ENCODE data around the gene SEC11C. TPM values are rescaled to one million over a fixed set of nuclear protein-coding genes. Genes with fewer than 3 reads are reported as not detected.

The SEC11C gene
- total RNA-seq, 4 donors from 2014 or later, result 4.4 to 136 (median 24.7) TPM

- Histone ChIP-seq H3K36me3 (no peaks in the 10 kb centered on the region), H3K27me3 (no peaks in the 10 kb centered on the region), H3K9me3 (no peaks in the 10 kb centered on the region), H3K27ac (peak overlapping the region; percentile 50 to 75), H3K4me1 (no peaks in the 10 kb centered on the region), H3K4me3 (no peak overlapping the region)
- TF ChIP-seq CTCF (IDR thresholded peaks at IDR 0.05), result no peak
- TF ChIP-seq POLR2A (IDR thresholded peaks at IDR 0.05), result no peak
- no peak for DNase-seq
- intact Hi-C loops (cut with DNase I; ENCODE audit: low total_unique reads), result no loop called here
Measured at GRCh38 chr18:59155153-59155552, 15.5 kb downstream of the SEC11C start.

GRCh38 chr18:59156316-59156715 is 16.6 kb downstream of the SEC11C start:
- intact Hi-C loops (cut with DNase I; ENCODE audit: low total_unique reads), result no loop called here
- no peak overlapping the region for H3K4me3 ChIP-seq
- TF ChIP-seq POLR2A (IDR thresholded peaks at IDR 0.05) (no peak), CTCF (IDR thresholded peaks at IDR 0.05) (no peak)
- no peaks in the 10 kb centered on the region for H3K36me3 ChIP-seq
- no peaks in the 10 kb centered on the region for H3K4me1 ChIP-seq
- peak overlapping the region in 1 of 2 donors; percentile 43 for H3K27ac ChIP-seq
- H3K9me3 ChIP-seq, result no peaks in the 10 kb centered on the region
- no peak for DNase-seq
- no peaks in the 10 kb centered on the region for H3K27me3 ChIP-seq

- Histone ChIP-seq H3K36me3 (no peaks in the 10 kb centered on the region), H3K9me3 (no peaks in the 10 kb centered on the region), H3K27me3 (no peaks in the 10 kb centered on the region), H3K4me3 (no peak overlapping the region), H3K27ac (no peak overlapping the region), H3K4me1 (no peaks in the 10 kb centered on the region)
- no peak for TF ChIP-seq POLR2A (IDR thresholded peaks at IDR 0.05)
- no peak for TF ChIP-seq CTCF (IDR thresholded peaks at IDR 0.05)
- intact Hi-C loops (cut with DNase I; ENCODE audit: low total_unique reads), result no loop called here
- no peak for DNase-seq
Measured at GRCh38 chr18:59159265-59159664, 19.6 kb downstream of the SEC11C start.

- no peak for TF ChIP-seq CTCF (IDR thresholded peaks at IDR 0.05)
- no peak for TF ChIP-seq POLR2A (IDR thresholded peaks at IDR 0.05)
- intact Hi-C loops (cut with DNase I; ENCODE audit: low total_unique reads), result no loop called here
- no peaks in the 10 kb centered on the region for H3K4me1 ChIP-seq
- no peaks in the 10 kb centered on the region for H3K27me3 ChIP-seq
- H3K36me3 ChIP-seq, result no peaks in the 10 kb centered on the region
- H3K4me3 ChIP-seq, result no peak overlapping the region
- DNase-seq, result no peak
- H3K27ac ChIP-seq, result no peak overlapping the region
- H3K9me3 ChIP-seq, result no peaks in the 10 kb centered on the region
Measured at GRCh38 chr18:59159986-59160385, 20.3 kb downstream of the SEC11C start.

- DNase-seq, result no peak
- Histone ChIP-seq H3K4me1 (no peaks in the 10 kb centered on the region), H3K27ac (no peak overlapping the region), H3K4me3 (no peak overlapping the region), H3K36me3 (no peaks in the 10 kb centered on the region), H3K27me3 (no peaks in the 10 kb centered on the region), H3K9me3 (no peaks in the 10 kb centered on the region)
- intact Hi-C loops (cut with DNase I; ENCODE audit: low total_unique reads), result no loop called here
- no peak for TF ChIP-seq CTCF (IDR thresholded peaks at IDR 0.05)
- TF ChIP-seq POLR2A (IDR thresholded peaks at IDR 0.05), result no peak
Measured at GRCh38 chr18:59172664-59173249, 33.1 kb downstream of the SEC11C start.
